Measurements from ENCODE around the gene GALNT2.

GALNT2 gene

GRCh38 chr1:230219174-230220067 is 152.4 kb downstream of the GALNT2 start:
- no peak for DNase-seq

GRCh38 chr1:230220478-230220877 is 153.4 kb downstream of the GALNT2 start:
- no peak for DNase-seq

- no peak for DNase-seq
Measured at GRCh38 chr1:230220907-230221306, 153.9 kb downstream of the GALNT2 start.

- no peak for DNase-seq
Measured at GRCh38 chr1:230222678-230223077, 155.6 kb downstream of the GALNT2 start.

GRCh38 chr1:230224101-230224960 is 157.3 kb downstream of the GALNT2 start:
- DNase-seq: no peak

GRCh38 chr1:230226007-230226800 is 159.2 kb downstream of the GALNT2 start:
- DNase-seq: no peak

- DNase-seq: no peak
Measured at GRCh38 chr1:230226814-230227213, 159.8 kb downstream of the GALNT2 start.

GRCh38 chr1:230228236-230228897 is 161.3 kb downstream of the GALNT2 start:
- no peak for DNase-seq

GRCh38 chr1:230230273-230230672 is 163.2 kb downstream of the GALNT2 start:
- no peak for DNase-seq

- DNase-seq: no peak
Measured at GRCh38 chr1:230230948-230231773, 164.1 kb downstream of the GALNT2 start.

GRCh38 chr1:230231774-230232145 is 164.7 kb downstream of the GALNT2 start:
- no peak for DNase-seq

- DNase-seq: no peak
Measured at GRCh38 chr1:230232371-230232771, 165.3 kb downstream of the GALNT2 start.

- no peak for DNase-seq
Measured at GRCh38 chr1:230233786-230234185, 166.7 kb downstream of the GALNT2 start.

- DNase-seq: no peak
Measured at GRCh38 chr1:230235876-230236275, 168.8 kb downstream of the GALNT2 start.

- DNase-seq: no peak
Measured at GRCh38 chr1:230236301-230237008, 169.4 kb downstream of the GALNT2 start.

GRCh38 chr1:230237009-230237370 is 170.0 kb downstream of the GALNT2 start:
- DNase-seq: no peak

- DNase-seq: no peak
Measured at GRCh38 chr1:230237805-230238204, 170.8 kb downstream of the GALNT2 start.

GRCh38 chr1:230240446-230241086 is 173.5 kb downstream of the GALNT2 start:
- no peak for DNase-seq

GRCh38 chr1:230242326-230242725 is 175.3 kb downstream of the GALNT2 start:
- no peak for DNase-seq

GRCh38 chr1:230243146-230243545 is 176.1 kb downstream of the GALNT2 start:
- no peak for DNase-seq
